DOHH2 (cell line): ENCODE data around the gene WASF2.

Experiments
- H3F3A ChIP-seq: fragments of 200-600 bp; sonication (generic), shearing (Covaris generic); 2 replicates; pipeline ENCODE4 v1.6.0; 2016; ENCODE audit warnings: antibody characterized with exemption, mild to moderate bottlenecking; ENCODE audit not compliant: control insufficient read depth, insufficient read depth
- H3K27ac ChIP-seq: fragments of 200-600 bp; sonication (generic); 2 replicates; pipeline ENCODE4 v1.5.1; 2014; ENCODE audit warnings: low read depth, mild to moderate bottlenecking, low read length, moderate library complexity
- H3K27me3 ChIP-seq: fragments of 200-600 bp; sonication (generic); 2 replicates; pipeline ENCODE4 v1.6.1; 2014; ENCODE audit warnings: mild to moderate bottlenecking, low read length, mixed read lengths; ENCODE audit not compliant: control insufficient read depth
- H3K36me3 ChIP-seq: fragments of 200-600 bp; sonication (generic); 2 replicates; pipeline ENCODE4 v1.6.1; 2014; ENCODE audit warnings: mild to moderate bottlenecking, low read length, moderate library complexity, mixed read lengths; ENCODE audit not compliant: control insufficient read depth
- H3K4me1 ChIP-seq: fragments of 200-600 bp; sonication (generic); 2 replicates; pipeline ENCODE4 v1.6.1; 2014; ENCODE audit warnings: mild to moderate bottlenecking, low read length, mixed read lengths; ENCODE audit not compliant: control insufficient read depth
- H3K4me2 ChIP-seq: fragments of 200-600 bp; sonication (generic); 2 replicates; pipeline ENCODE4 v1.6.0; 2014; ENCODE audit warnings: mild to moderate bottlenecking, low read length, moderate library complexity
- H3K4me3 ChIP-seq: fragments of 200-600 bp; sonication (generic); 2 replicates; pipeline ENCODE4 v1.5.1; 2014; ENCODE audit warnings: mild to moderate bottlenecking, low read length, mixed read lengths
- H3K79me2 ChIP-seq: fragments of 200-600 bp; sonication (generic); 2 replicates; pipeline ENCODE4 v1.6.1; 2014; ENCODE audit warnings: mild to moderate bottlenecking, low read length, mixed read lengths; ENCODE audit not compliant: control insufficient read depth
- H3K9me2 ChIP-seq: fragments of 200-600 bp; sonication (generic); replicated peaks from 2 replicates; pipeline ENCODE4 v1.6.1; 2014; ENCODE audit warnings: mild to moderate bottlenecking, low read length, mixed read lengths; ENCODE audit not compliant: control insufficient read depth
- H3K9me3 ChIP-seq: fragments of 200-600 bp; sonication (generic); 2 replicates; pipeline ENCODE4 v1.6.1; 2014; ENCODE audit warnings: antibody characterized with exemption, low read length, mixed read lengths; ENCODE audit not compliant: control insufficient read depth, insufficient read depth
- H4K20me1 ChIP-seq: fragments of 200-600 bp; sonication (generic); 2 replicates; pipeline ENCODE4 v1.6.0; 2014; ENCODE audit warnings: low read depth, mild to moderate bottlenecking, antibody characterized with exemption, low read length, moderate library complexity; ENCODE audit not compliant: control insufficient read depth, insufficient read depth
- EZH2phosphoT487 ChIP-seq: fragments of 200-600 bp; sonication (generic); IDR thresholded peaks from 2 replicates; pipeline ENCODE4 v1.6.1; 2017; ENCODE audit warnings: borderline replicate concordance, mild to moderate bottlenecking, antibody characterized with exemption, low read length, moderate library complexity, mixed read lengths
- TF ChIP-seq, protein P1 (sequence below): fragments of 200-600 bp; sonication (generic); IDR thresholded peaks from one replicate; pipeline ENCODE4 v1.5.1; 2014; ENCODE audit warnings: antibody characterized with exemption, mild to moderate bottlenecking, low read depth, low read length; ENCODE audit not compliant: poor library complexity, severe bottlenecking

Gene WASF2

GRCh38 chr1:27517301-27517700 is 27.3 kb upstream of the WASF2 start:
- no peaks in the 10 kb centered on the region for H3K27me3 ChIP-seq

GRCh38 chr1:27515626-27516025 is 25.7 kb upstream of the WASF2 start:
- Histone ChIP-seq H3K9me2 (no peaks in the 10 kb centered on the region), H3K4me2 (no peak overlapping the region), H3K4me1 (no peaks in the 10 kb centered on the region), H3K9me3 (no peaks in the 10 kb centered on the region), H3K36me3 (no peaks in the 10 kb centered on the region), H3K4me3 (no peak overlapping the region), H4K20me1 (no peaks in the 10 kb centered on the region), H3F3A (no peaks in the 10 kb centered on the region), H3K27ac (no peak overlapping the region), H3K79me2 (no peaks in the 10 kb centered on the region), H3K27me3 (no peaks in the 10 kb centered on the region)
- TF ChIP-seq, protein P1, sequence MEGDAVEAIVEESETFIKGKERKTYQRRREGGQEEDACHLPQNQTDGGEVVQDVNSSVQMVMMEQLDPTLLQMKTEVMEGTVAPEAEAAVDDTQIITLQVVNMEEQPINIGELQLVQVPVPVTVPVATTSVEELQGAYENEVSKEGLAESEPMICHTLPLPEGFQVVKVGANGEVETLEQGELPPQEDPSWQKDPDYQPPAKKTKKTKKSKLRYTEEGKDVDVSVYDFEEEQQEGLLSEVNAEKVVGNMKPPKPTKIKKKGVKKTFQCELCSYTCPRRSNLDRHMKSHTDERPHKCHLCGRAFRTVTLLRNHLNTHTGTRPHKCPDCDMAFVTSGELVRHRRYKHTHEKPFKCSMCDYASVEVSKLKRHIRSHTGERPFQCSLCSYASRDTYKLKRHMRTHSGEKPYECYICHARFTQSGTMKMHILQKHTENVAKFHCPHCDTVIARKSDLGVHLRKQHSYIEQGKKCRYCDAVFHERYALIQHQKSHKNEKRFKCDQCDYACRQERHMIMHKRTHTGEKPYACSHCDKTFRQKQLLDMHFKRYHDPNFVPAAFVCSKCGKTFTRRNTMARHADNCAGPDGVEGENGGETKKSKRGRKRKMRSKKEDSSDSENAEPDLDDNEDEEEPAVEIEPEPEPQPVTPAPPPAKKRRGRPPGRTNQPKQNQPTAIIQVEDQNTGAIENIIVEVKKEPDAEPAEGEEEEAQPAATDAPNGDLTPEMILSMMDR: no peak
- TF ChIP-seq EZH2phosphoT487: no peak

More at GRCh38 chr1:27517301-27517700, 27.3 kb upstream of the WASF2 start:
- H3K36me3 ChIP-seq: no peaks in the 10 kb centered on the region
- no peaks in the 10 kb centered on the region for H4K20me1 ChIP-seq
- no peaks in the 10 kb centered on the region for H3K4me1 ChIP-seq
- H3F3A ChIP-seq: no peaks in the 10 kb centered on the region
- H3K27ac ChIP-seq: no peak overlapping the region
- H3K4me3 ChIP-seq: no peak overlapping the region
- H3K4me2 ChIP-seq: no peak overlapping the region
- TF ChIP-seq EZH2phosphoT487: no peak
- TF ChIP-seq, protein P1: no peak
- no peaks in the 10 kb centered on the region for H3K79me2 ChIP-seq
- no peaks in the 10 kb centered on the region for H3K9me2 ChIP-seq
- no peaks in the 10 kb centered on the region for H3K9me3 ChIP-seq

DNA sequence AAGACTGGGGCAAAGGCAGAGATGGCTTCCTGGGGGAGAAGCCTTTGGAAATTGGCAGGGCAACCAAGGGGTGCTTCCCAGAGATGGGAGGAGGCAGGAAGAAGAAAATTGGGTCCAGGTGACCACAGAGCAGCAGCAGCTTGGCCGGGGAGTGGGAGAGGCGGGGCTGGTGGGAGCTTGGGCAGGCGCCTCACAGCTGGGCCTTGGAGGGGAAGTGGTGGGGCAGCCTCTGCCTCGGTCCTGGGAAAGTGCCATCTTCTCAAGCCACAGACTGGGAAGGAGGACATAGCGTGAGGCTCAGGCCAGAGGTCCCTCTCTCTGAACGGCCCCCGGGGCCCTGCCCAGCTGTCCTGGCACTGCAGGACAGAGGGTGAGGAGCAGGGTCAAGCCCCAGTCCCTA is 24.0 kb upstream of the WASF2 start:
- Histone ChIP-seq H3K4me3 (no peak overlapping the region), H4K20me1 (no peaks in the 10 kb centered on the region), H3K79me2 (no peaks in the 10 kb centered on the region), H3K4me1 (no peaks in the 10 kb centered on the region), H3K27me3 (no peaks in the 10 kb centered on the region), H3F3A (no peaks in the 10 kb centered on the region), H3K4me2 (no peak overlapping the region), H3K27ac (no peak overlapping the region), H3K9me2 (no peaks in the 10 kb centered on the region), H3K9me3 (no peaks in the 10 kb centered on the region), H3K36me3 (no peaks in the 10 kb centered on the region)
- TF ChIP-seq, protein P1: no peak
- no peak for TF ChIP-seq EZH2phosphoT487

DNA sequence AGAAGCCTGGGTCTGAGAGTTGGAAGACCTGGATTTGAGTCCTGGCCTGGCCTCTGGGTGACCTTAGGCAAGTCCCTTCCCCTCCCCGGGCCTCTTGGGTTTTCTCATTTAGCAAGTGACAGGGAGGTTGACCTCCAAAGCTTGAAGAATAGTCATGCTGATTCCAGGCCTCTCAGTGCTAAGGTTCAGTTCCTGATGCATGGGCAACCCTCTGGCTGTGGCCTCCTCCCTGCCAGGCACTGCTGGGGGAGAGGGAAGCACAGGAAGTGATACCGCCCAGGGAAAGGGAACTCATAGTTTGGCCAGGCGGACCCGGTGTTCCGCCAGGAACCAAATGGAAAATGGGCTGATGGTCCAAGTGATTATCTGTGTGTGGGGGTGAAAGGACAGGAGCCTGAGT is 23.6 kb upstream of the WASF2 start:
- no peaks in the 10 kb centered on the region for H3K27me3 ChIP-seq
- no peaks in the 10 kb centered on the region for H3F3A ChIP-seq
- H4K20me1 ChIP-seq: no peaks in the 10 kb centered on the region
- no peak overlapping the region for H3K4me2 ChIP-seq
- TF ChIP-seq EZH2phosphoT487: no peak
- TF ChIP-seq, protein P1: no peak
- no peaks in the 10 kb centered on the region for H3K36me3 ChIP-seq
- no peaks in the 10 kb centered on the region for H3K79me2 ChIP-seq
- H3K4me1 ChIP-seq: no peaks in the 10 kb centered on the region
- H3K27ac ChIP-seq: no peak overlapping the region
- H3K4me3 ChIP-seq: no peak overlapping the region
- no peaks in the 10 kb centered on the region for H3K9me2 ChIP-seq
- no peaks in the 10 kb centered on the region for H3K9me3 ChIP-seq
